ENCODE results near the gene RUFY1. TPM values are rescaled to one million over a fixed set of nuclear protein-coding genes. Genes with fewer than 3 reads are reported as not detected.

The RUFY1 gene
- total and polyA plus RNA-seq, 2 of the 13 experiments (the other 11 are each of a cell fraction or from before 2014, with no cell fraction given), result 19.9 to 31.9 TPM

GRCh38 chr5:179610109-179610902, 60.0 kb downstream of the RUFY1 start (continued):
- TF ChIP-seq ZNF687 (CRISPR knock-in tag; IDR thresholded peaks at IDR 0.05) (peak; percentile 8; the same call in 1 of the 2 replicates), ARNT (IDR thresholded peaks at IDR 0.05) (no peak)

DNA sequence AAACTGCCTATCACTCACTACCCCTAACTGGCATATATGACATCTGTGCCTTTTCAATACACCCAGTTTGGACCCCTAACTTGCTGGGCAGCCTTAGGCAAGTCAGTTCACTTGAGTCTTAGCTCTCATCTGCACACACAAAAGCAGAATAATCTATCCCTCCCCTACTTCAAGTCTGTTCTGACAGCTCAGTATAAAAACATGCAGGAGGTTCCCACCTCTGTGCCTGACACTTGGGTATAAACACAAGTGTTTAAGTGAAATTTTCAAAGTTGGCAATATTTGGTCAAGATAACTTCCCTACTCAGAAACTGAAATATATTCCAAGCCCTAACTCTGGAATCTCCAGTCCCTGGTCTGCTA, 60.5 kb downstream of the RUFY1 start:
- Histone ChIP-seq H2AFZ (ENCODE audit: low read length) (no peak overlapping the region), H3K9ac (ENCODE audit: insufficient read depth, low read depth, low read length) (no peak overlapping the region), H3K4me1 (ENCODE audit: insufficient read depth, low read length) (peaks cover 46% of the 10 kb centered on the region), H3K9me3 (ENCODE audit: low read length) (no peaks in the 10 kb centered on the region), H3K4me2 (ENCODE audit: low read depth, low read length) (no peak overlapping the region), H3K4me3 (replicated peaks in 1 of 3; ENCODE audit: insufficient read depth in 1 of 3, low read depth in 2 of 3, low read length in 3 of 3) (no peak overlapping the region), H4K20me1 (ENCODE audit: insufficient read depth, low read length) (peaks cover 47% of the 10 kb centered on the region), H3K27ac (ENCODE audit: extremely low read length, insufficient read depth, low read length) (peak overlapping the region; percentile 12), H3K27me3 (ENCODE audit: control insufficient read depth in 1 of 2, insufficient read depth in 2 of 2, low read length in 2 of 2) (no peaks in the 10 kb centered on the region), H3K36me3 (replicated peaks in 1 of 2; ENCODE audit: control insufficient read depth in 1 of 2, insufficient read depth in 2 of 2, low read length in 2 of 2) (peaks cover 14 to 90% of the 10 kb centered on the region in 2 experiments), H3K79me2 (ENCODE audit: insufficient read depth, low read length) (peaks cover 8% of the 10 kb centered on the region)
- TF ChIP-seq ZNF441 (CRISPR knock-in tag; IDR thresholded peaks at IDR 0.05; ENCODE audit: borderline replicate concordance), result no peak
- TF ChIP-seq POLR2G (IDR thresholded peaks at IDR 0.05; ENCODE audit: low read depth, low read length), result peak; percentile 5; the same call in 1 of the 2 replicates
- TF ChIP-seq POLR2A (IDR thresholded peaks at IDR 0.05; ENCODE audit: insufficient read depth in 1 of 2, low read depth in 2 of 2, low read length in 2 of 2), result 0 out of 4 replicates have a peak, but pooled peaks of 1 of the 2 experiments have one; percentile 42
- no peak for TF ChIP-seq FLYWCH1 (CRISPR knock-in tag; IDR thresholded peaks at IDR 0.05)
- in situ Hi-C loops (cut with HindIII; ENCODE audit: extremely low pct_ligation_motif_present, low pct_unique_long_range_greater_than_20kb), result no loop called here
- BruUV-seq (replicated peaks), result no TSS peak
- no peak for FAIRE-seq
- ChIA-PET CTCF (ENCODE audit: low intra/inter-chr PET ratio, low total read pairs) (no interaction called here), POLR2A (interaction anchor here (4.6 to 6.5 kb wide), 2 partner anchors 9 to 13 kb away, joined by 19 to 102 read pairs; partner anchors contain the start of gene HNRNPH1)
- DNase-seq (ENCODE audit: low spot score), result no peak
- intact Hi-C loops (cut with micrococcal nuclease; ENCODE audit: unreplicated experiment), result no loop called here
- no peak for ATAC-seq
